T-helper 9 cell (primary cell): ENCODE measurements around the gene FANCI.

Experiments used
- DNase-seq: peaks from one replicate; pipeline ENCODE4 v3.0.0-alpha.2; 2020

The FANCI gene

GRCh38 chr15:89334510-89335297 lies 90.9 kb downstream of the FANCI start, which contains the start of gene POLG:
POLG (minus strand) TSS chr15:89334824; CDS start chr15:89333754, 1,070 bp downstream.
- DNase-seq = peak; percentile 96

GRCh38 chr15:89335298-89336041 lies 91.7 kb downstream of the FANCI start:
- peak; percentile 32 for DNase-seq

GRCh38 chr15:89338036-89338435 lies 94.3 kb downstream of the FANCI start:
- DNase-seq = no peak

- DNase-seq = no peak
Measured at GRCh38 chr15:89340573-89340972, 96.8 kb downstream of the FANCI start.

- DNase-seq = no peak
Measured at GRCh38 chr15:89341316-89342005, 97.7 kb downstream of the FANCI start.

GRCh38 chr15:89342840-89343239 lies 99.1 kb downstream of the FANCI start:
- no peak for DNase-seq

GRCh38 chr15:89345248-89345647 lies 101.5 kb downstream of the FANCI start:
- DNase-seq = no peak

GRCh38 chr15:89346516-89347231 lies 102.9 kb downstream of the FANCI start:
- no peak for DNase-seq

- no peak for DNase-seq
Measured at GRCh38 chr15:89349206-89349558, 105.4 kb downstream of the FANCI start.

GRCh38 chr15:89352476-89352875 lies 108.7 kb downstream of the FANCI start:
- no peak for DNase-seq

- DNase-seq = no peak
Measured at GRCh38 chr15:89353991-89354390, 110.2 kb downstream of the FANCI start.

GRCh38 chr15:89356634-89357298 lies 113.0 kb downstream of the FANCI start:
- DNase-seq = no peak

GRCh38 chr15:89358435-89358754 lies 114.6 kb downstream of the FANCI start:
- no peak for DNase-seq

- peak; percentile 73 for DNase-seq
Measured at GRCh38 chr15:89358755-89359439, 115.1 kb downstream of the FANCI start.

- no peak for DNase-seq
Measured at GRCh38 chr15:89359471-89360293, 115.9 kb downstream of the FANCI start.

GRCh38 chr15:89360294-89360971 lies 116.7 kb downstream of the FANCI start:
- no peak for DNase-seq

GRCh38 chr15:89361451-89362202 lies 117.8 kb downstream of the FANCI start:
- DNase-seq = peak; percentile 54

- no peak for DNase-seq
Measured at GRCh38 chr15:89362203-89363101, 118.7 kb downstream of the FANCI start.
